NB4 (cell line): ENCODE measurements around the gene DRC1.

Experiments
- DNase-seq: peaks from one replicate; pipeline ENCODE4 v3.0.0; 2010; ENCODE audit warnings: low read depth
- H3K4me3 ChIP-seq: one replicate; pipeline ENCODE4 v1.5.1; 2011; ENCODE audit warnings: mild to moderate bottlenecking, low read depth, low read length, moderate library complexity
- MYC ChIP-seq: IDR thresholded peaks from 2 replicates; pipeline ENCODE4 v1.6.1; 2011; ENCODE audit warnings: low read depth, low read length
- POLR2A ChIP-seq: IDR thresholded peaks from 2 replicates; pipeline ENCODE4 v1.6.1; 2011; ENCODE audit warnings: mild to moderate bottlenecking; ENCODE audit not compliant: insufficient read length; ENCODE audit errors: extremely low read depth
- TF ChIP-seq, protein P1 (sequence below): IDR thresholded peaks from 2 replicates; pipeline ENCODE4 v1.6.1; 2011; ENCODE audit warnings: low read depth, low read length
- TF ChIP-seq, protein P2 (sequence below): IDR thresholded peaks from one replicate; pipeline ENCODE4 v1.5.1; 2012; ENCODE audit warnings: low read depth, low read length

The DRC1 gene

DNA sequence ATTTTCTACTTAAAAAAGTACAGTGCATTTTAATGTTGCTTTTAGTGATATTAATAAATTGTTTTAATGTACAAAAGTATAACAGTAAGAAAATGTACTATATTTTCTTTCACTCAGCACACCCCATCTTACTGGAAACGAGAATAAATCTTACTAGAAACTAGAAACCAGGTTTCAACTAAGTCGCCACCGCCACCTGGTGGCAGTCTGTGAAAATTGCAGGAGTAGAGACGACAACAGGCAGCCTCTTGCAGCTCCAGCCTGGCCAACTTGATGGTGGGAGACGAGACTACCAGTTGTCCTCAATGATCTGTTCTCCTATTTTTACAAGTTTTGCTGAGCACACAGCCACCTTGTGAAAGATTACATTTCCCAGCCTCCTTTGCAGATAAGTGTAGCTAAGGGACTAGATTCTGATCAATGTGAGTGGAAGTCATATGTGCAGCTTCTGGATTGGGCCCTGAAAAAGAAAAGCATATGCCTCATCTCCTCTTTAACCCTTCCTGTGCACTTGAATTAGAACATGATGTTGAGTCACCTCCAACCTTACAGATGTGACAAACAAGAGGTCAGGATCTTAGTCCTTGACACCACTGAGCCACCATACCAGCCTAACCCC is 67.5 kb downstream of the DRC1 start:
- H3K4me3 ChIP-seq, result no peak overlapping the region
- DNase-seq, result peak; percentile 88
- TF ChIP-seq POLR2A, result no peak
- TF ChIP-seq MYC, result peak; percentile 53; the same call in 1 of the 2 replicates
- TF ChIP-seq, protein P1, sequence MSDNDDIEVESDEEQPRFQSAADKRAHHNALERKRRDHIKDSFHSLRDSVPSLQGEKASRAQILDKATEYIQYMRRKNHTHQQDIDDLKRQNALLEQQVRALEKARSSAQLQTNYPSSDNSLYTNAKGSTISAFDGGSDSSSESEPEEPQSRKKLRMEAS, result no peak
- TF ChIP-seq, protein P2, sequence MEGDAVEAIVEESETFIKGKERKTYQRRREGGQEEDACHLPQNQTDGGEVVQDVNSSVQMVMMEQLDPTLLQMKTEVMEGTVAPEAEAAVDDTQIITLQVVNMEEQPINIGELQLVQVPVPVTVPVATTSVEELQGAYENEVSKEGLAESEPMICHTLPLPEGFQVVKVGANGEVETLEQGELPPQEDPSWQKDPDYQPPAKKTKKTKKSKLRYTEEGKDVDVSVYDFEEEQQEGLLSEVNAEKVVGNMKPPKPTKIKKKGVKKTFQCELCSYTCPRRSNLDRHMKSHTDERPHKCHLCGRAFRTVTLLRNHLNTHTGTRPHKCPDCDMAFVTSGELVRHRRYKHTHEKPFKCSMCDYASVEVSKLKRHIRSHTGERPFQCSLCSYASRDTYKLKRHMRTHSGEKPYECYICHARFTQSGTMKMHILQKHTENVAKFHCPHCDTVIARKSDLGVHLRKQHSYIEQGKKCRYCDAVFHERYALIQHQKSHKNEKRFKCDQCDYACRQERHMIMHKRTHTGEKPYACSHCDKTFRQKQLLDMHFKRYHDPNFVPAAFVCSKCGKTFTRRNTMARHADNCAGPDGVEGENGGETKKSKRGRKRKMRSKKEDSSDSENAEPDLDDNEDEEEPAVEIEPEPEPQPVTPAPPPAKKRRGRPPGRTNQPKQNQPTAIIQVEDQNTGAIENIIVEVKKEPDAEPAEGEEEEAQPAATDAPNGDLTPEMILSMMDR, result peak; percentile 88

DNA sequence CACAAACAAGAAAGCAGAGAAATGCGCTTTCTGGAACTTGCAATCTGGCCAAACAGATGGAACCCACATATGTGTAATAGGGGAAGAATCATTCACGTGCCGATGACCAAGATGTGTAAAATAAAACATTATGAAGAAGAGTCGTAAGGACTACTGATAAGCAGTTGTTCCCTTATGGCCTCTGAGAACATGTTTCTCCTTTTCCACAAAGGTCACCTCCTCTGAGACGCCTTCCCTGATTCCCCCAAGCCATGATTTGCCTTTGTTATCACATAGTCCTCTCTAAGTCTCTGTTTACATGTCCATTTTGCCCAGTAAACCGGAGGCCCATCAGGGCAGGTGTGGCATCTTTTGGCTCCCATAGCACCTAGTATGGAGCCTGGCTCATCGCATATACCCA is 68.2 kb downstream of the DRC1 start:
- no peak for DNase-seq
- TF ChIP-seq, protein P2, result no peak
- TF ChIP-seq MYC (no peak), POLR2A (no peak)
- TF ChIP-seq, protein P1, result no peak
- no peak overlapping the region for H3K4me3 ChIP-seq

DNA sequence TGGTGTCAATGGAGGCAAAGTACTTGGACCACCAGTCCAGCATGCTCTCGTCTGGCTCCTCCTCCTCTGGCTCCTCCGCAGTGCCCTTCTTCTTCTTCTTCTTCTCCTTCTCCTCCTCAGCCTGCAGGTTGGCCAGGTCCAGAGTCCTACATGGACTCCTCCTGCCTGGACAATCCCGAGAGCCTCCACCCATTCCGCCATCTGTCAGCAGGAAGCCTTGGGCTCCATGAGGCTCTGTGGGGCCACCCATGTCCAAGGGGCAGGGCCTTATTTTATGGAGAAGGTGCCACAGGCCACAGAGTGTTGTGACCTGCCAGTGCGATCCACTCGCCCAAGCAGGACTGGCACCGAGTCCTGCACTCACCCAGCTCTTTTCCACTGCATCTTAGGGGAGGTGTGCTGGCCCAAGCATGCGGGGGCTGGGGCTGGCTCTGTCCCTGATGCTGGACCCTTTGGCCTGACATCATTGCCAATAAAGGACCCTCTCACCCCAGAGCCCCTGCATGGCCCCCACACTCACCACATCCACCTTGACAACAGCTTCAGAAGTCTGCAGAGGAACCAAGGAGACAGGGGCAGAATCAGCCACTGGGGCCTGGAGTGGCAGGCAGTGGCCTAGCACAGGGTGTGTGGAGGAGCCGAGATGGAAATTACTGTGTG is 69.0 kb downstream of the DRC1 start:
- TF ChIP-seq, protein P1, result no peak
- TF ChIP-seq, protein P2, result no peak
- TF ChIP-seq MYC (no peak), POLR2A (no peak)
- no peak for DNase-seq
- H3K4me3 ChIP-seq, result no peak overlapping the region

DNA sequence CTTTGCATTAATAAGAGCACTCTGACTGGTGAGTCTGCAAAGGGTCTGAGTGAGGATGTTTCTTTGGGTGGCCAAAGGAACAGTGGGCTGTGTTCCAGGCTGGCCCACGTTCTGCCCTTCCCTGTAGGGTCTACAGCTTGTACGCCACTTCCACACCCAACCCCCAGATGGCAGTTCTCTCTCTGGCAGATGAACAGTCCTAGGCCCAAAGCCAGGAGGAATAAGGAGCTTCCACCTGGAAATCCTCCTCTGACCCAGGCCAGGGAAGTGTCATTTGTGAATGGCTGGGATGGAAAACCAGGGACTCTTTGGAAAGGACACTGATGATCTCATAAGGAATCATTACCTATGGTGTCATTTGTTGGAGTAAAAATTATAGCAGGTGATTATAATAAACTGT is 69.6 kb downstream of the DRC1 start:
- no peak for DNase-seq

DNA sequence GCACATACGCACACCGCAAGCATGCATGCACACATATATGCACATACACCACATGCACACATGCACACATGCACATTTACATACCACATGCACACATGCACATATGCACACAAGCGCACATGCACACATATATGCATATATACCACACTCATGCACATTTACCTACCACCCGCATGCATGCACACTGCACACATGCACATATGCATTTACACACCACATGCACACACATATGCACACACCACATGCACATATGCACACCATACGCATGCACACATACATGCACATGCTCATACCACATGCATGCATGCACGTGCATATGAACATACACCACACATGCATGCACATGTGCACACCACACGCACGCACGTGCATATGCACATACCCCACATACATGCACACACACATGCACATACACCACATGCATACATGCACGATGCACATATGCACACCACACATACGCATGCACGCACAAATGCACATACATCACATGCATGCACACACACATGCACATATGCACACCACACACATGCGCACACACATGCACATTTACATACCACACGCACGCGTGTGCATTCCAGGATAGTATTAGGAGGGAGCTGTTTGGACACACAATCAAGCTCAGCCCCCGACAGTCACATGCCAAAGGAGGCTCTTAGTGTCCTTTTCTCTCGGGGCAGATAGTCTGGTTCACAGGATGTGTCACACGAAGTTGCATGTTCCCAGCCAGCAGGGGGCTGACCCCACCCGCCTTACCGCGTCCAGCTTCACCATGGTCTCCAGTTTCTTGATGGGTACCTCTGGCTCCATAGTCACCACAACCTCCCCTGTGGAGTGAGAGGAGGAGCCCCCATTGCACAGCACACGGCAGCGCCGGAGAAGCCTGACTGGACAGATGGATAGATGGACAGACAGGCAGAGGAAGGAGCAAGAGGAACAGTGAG is 70.3 kb downstream of the DRC1 start:
- TF ChIP-seq MYC (no peak), POLR2A (no peak)
- TF ChIP-seq, protein P1, result peak; percentile 48; the same call in 1 of the 2 replicates
- TF ChIP-seq, protein P2, result peak; percentile 32
- no peak overlapping the region for H3K4me3 ChIP-seq
- peak; percentile 57 for DNase-seq

More for the DNA sequence above, 69.6 kb downstream of the DRC1 start:
- TF ChIP-seq, protein P1, result no peak
- TF ChIP-seq MYC (no peak), POLR2A (no peak)
- TF ChIP-seq, protein P2, result peak; percentile 13
- no peak overlapping the region for H3K4me3 ChIP-seq
